ENCODE measurements around the gene UTP11. TPM values are rescaled to one million over a fixed set of nuclear protein-coding genes. Genes with fewer than 3 reads are reported as not detected.
A peak's percentile ranks its signal among the peaks of the same experiment; 100 is the strongest.

Gene UTP11
- total RNA-seq, 1 donor from 2014 or later: 29.8 TPM

DNA sequence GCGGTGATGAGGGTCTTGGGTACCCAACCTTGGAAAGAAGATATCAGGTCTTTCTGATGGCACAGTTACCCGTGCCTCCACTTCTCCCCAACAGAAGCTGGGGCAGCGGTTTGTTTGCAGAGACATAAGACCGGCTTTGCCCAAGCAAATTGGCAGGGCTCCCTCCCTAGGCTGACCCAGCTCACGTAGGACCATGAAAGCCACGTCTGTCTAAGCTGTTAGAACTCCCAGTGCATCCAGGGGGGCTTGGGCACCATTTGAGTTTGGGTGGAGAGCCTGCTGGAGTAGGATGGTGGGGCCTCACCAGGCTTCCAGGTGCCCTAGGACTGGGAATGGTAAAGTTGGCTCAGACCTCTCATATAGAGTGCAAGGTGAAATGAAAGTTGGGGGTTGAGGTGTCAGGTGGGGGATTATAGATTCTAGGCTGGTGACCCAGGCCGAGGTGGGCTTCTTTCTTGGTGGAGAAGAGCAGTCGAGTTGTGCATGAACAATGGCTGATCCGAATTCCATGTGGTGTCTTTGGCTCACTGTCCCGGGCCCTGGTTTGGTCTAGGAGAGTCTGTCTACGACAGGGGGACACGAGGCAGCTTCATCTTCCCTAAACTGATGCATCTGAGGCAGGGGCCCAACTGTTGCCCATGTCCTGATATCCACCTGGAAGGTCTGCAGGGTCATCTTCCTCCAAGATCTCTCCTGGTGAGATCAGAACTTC is 30.7 kb downstream of the UTP11 start:
- DNase-seq (ENCODE audit: low spot score): no peak
- intact Hi-C loops (cut with DNase I): no loop called here

GRCh38 chr1:38044221-38045215 is 32.0 kb downstream of the UTP11 start:
- intact Hi-C loops (cut with DNase I): loop anchor here (5.0 kb wide), 2 partner anchors 93 to 447 kb away; partner anchors contain the start of gene GNL2
- DNase-seq (ENCODE audit: low spot score): no peak

DNA sequence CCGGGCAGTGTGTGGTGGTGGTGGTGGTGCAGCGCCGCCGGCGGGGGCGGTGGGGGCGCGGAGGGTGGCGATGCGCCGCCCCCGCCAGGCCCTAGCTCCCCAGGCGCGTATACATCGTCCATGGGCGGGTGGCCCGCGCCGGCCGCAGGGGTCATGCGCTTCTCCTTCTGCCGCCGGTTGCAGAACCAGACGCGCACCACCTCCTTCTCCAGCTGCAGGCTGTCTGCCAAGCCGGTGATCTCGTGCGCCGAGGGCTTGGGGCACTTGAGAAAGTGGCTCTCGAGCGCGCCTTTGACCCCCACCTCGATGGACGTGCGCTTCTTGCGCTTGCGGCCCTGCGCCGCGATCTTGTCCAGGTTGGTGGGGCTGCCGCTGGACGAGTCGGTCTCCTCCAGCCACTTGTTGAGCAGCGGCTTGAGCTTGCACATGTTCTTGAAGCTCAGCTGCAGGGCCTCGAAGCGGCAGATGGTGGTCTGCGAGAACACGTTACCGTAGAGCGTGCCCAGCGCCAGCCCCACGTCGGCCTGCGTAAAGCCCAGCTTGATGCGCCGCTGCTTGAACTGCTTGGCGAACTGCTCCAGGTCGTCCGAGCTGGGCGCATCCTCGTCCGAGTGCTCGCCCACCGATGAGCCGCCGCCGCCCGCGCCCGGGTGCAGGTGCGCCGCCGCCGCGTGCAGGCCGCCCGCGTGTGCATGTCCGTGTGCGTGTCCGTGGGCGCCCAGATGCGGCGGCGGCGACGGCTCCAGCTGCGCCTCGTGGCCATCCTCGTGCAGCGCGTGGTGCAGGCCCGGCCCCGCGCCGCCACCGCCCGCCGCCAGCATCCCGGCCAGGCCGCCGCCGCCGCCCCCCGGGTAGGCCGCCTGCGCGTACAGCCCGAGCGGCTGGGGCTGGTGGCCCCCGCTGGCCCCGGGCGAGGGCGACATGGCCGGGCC is 33.1 kb downstream of the UTP11 start:
- intact Hi-C loops (cut with DNase I): loop anchor here (5.0 kb wide), 2 partner anchors 92 to 448 kb away; partner anchors contain the start of gene GNL2
- DNase-seq (ENCODE audit: low spot score): no peak

GRCh38 chr1:38046333-38046883 is 33.9 kb downstream of the UTP11 start, which contains the start of gene POU3F1:
Gene POU3F1 (minus strand): TSS chr1:38046793. CDS start chr1:38046743, 50 bp downstream.
- no peak for DNase-seq (ENCODE audit: low spot score)
- intact Hi-C loops (cut with DNase I): loop anchor here (5.0 kb wide), 2 partner anchors 91 to 449 kb away; partner anchors contain the start of gene GNL2

GRCh38 chr1:38046884-38047602 is 34.5 kb downstream of the UTP11 start:
- intact Hi-C loops (cut with DNase I): loop anchor here (5.0 kb wide), 2 partner anchors 90 to 450 kb away; partner anchors contain the start of gene GNL2
- DNase-seq (ENCODE audit: low spot score): peak; percentile 91

DNA sequence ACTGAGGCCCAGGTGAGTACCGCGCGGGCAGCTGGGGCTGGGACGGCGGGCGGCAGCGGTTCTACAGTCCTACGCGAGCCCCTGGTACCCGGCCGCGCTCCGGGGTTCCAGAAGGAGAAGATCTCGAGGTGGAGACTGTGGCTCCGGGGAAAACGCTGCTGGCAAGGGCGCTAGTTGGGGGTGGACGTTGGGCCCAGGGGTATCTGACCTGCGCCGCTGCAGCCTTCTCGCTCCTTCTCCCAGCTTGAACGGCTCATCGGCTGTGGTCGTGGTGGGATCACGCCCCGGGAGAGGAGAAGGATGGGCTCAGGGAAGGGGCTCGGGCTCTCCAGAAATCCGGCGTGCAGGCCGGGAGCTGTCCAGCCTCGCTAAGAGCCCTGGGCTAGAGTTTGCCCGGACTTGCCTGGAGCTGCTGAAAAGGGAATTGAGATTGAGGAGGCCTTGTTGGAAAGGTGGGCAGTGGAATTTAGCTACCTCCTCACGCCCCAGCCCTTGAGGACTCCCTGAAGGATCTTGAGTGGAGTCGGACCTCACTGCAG is 35.1 kb downstream of the UTP11 start:
- no peak for DNase-seq (ENCODE audit: low spot score)
- intact Hi-C loops (cut with DNase I): loop anchor here (5.0 kb wide), 2 partner anchors 90 to 450 kb away; partner anchors contain the start of gene GNL2

DNA sequence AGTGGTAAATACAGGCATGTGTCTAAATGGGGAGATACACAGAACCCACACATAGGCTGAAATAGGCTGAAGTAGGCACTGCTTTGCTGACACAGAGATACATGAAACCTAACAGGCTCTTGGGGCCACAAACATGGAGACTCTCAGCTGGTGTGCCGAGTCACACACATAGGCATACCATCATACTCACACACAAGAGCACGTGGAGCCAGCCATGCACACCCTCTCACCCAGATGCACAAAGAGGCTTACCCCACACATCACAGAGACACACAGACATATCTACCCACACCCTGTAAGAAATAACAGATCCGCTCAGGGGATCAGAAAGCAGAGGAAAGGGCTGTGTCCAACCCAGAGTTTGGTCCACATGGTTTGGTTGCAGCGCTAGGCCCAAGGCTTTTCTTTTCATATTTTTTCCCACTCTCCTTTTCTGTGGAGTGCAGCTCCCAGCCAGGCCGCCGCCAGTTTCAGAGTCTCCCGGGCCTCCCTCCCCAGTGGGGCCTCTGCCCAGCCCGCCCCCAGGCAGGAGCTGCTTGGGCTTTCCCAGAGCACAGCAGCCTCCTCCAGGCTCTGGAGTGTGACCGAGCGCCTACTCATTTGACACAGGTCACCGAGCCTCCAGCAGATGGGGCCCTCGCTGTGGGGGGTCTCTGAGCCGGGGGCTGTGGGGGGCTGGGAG is 38.0 kb downstream of the UTP11 start:
- intact Hi-C loops (cut with DNase I): no loop called here
- no peak for DNase-seq (ENCODE audit: low spot score)

GRCh38 chr1:38051079-38051543 is 38.6 kb downstream of the UTP11 start:
- no peak for DNase-seq (ENCODE audit: low spot score)
- intact Hi-C loops (cut with DNase I): no loop called here

DNA sequence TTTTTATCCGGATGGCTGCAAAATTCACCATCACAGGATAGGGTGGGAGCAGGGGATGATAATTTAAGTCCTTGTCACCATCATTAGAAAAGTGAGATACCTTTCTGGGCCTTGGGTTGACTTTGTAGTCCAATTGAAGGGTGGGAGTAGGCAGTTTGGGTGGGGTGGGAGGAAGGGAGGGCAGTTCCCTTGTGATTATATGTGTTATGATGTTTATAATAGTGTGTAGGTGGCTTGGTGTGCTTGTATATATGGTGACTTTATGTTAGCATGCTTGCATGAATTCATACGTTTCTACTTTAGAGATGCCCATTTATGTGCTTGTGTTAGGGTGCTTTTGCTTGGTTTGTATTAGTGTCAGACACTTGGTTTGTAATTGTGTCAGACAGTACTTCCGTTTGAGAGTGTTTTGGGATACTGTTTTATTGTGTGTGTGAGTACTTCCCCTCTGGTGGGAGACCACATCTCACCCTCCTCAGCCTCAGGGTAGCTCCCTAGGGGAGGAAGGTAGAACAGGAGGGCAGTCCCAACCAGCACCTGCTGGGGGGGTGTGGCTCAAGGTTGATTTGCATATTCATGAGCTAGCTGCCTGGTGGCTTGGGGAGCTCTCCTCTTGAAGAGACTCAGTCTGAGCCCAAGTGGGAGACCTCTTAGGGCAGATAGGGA is 40.3 kb downstream of the UTP11 start:
- intact Hi-C loops (cut with DNase I): no loop called here
- DNase-seq (ENCODE audit: low spot score): no peak

GRCh38 chr1:38053416-38054091 is 41.0 kb downstream of the UTP11 start:
- intact Hi-C loops (cut with DNase I): no loop called here
- no peak for DNase-seq (ENCODE audit: low spot score)

DNA sequence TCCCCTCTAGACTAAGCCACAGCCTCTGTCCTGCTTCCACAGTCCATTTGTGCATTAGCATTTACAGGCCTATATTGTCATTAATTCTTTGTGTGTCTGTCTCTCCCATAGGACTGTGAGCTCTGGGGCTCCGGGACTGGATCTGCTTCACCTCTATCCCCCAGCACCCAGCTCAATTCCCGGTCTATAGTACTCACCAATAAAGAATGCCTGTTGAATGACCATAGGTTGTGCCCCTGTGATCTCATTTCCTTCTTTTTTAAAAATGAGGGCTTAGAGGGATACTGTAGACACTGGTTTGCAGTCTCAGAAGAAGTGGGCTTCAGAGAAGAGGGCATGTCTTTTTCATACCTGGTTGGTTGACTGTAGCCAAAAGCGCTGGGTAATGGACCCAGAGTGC is 42.9 kb downstream of the UTP11 start:
- intact Hi-C loops (cut with DNase I): no loop called here
- DNase-seq (ENCODE audit: low spot score): no peak

- intact Hi-C loops (cut with DNase I): no loop called here
- no peak for DNase-seq (ENCODE audit: low spot score)
These were observed 43.4 kb downstream of the UTP11 start for GRCh38 chr1:38055965-38056364.

DNA sequence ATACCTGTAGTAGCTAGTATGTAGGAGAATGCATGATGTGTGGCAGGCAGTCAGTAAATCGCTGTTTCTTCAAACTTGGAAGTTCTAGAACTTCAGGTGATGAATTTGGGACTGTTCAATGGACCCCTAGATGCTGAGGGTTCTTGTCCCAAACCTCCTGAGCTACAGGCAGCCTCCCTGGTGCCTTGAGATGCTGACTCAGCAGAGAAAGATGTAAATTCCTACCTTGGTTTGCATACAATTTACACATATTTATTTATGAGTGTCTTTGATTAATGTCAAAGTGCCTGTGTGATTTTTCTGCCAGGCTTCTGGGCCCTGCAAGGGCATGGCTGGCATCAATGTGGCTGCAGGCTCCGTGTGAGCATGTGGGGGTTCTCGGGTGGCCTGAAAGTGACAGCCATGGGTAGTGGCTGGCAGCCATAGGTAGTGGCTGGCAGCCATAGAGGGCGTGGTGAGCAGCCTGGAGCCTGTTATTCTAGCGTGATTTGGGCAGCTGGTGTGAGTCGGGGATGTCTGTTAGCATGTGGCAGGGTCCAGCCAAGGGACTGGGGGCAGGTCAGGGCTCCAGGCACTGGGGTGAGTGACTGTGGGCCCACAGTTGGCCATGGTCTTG is 47.2 kb downstream of the UTP11 start:
- no peak for DNase-seq (ENCODE audit: low spot score)
- intact Hi-C loops (cut with DNase I): no loop called here

GRCh38 chr1:38060498-38060897 is 48.0 kb downstream of the UTP11 start:
- intact Hi-C loops (cut with DNase I): no loop called here

GRCh38 chr1:38061290-38061689 is 48.8 kb downstream of the UTP11 start:
- no peak for DNase-seq (ENCODE audit: low spot score)
- intact Hi-C loops (cut with DNase I): no loop called here

More at GRCh38 chr1:38060498-38060897, 48.0 kb downstream of the UTP11 start:
- no peak for DNase-seq (ENCODE audit: low spot score)

GRCh38 chr1:38061883-38062328 is 49.4 kb downstream of the UTP11 start:
- DNase-seq (ENCODE audit: low spot score): no peak
- intact Hi-C loops (cut with DNase I): no loop called here
